GM10248 (cell line): Measurements from ENCODE around the gene MIOX.

Experiments used
- CTCF ChIA-PET: fragments of 300-600 bp; sonication (Branson Sonifier 250); formaldehyde crosslinking; extraction: SDS; loops from one replicate; lab custom pipeline; 2021; ENCODE audit warnings: antibody characterized with exemption; lab: Yijun Ruan, JAX
- POLR2A ChIA-PET: fragments of 350-650 bp; sonication (Branson Sonifier 250); formaldehyde crosslinking; extraction: SDS; loops from one replicate; lab custom pipeline; 2020; ENCODE audit warnings: antibody characterized with exemption; lab: Yijun Ruan, JAX
- DNase-seq: peaks from one replicate; pipeline ENCODE4 v3.0.0; 2012; ENCODE audit errors: extremely low spot score
- TF ChIP-seq, protein P1 (sequence below): IDR thresholded peaks from 2 replicates; pipeline ENCODE4 v1.5.1; 2012; ENCODE audit warnings: mild to moderate bottlenecking, low read depth; ENCODE audit errors: extremely low read depth, missing control alignments, control extremely low read depth

MIOX gene

DNA sequence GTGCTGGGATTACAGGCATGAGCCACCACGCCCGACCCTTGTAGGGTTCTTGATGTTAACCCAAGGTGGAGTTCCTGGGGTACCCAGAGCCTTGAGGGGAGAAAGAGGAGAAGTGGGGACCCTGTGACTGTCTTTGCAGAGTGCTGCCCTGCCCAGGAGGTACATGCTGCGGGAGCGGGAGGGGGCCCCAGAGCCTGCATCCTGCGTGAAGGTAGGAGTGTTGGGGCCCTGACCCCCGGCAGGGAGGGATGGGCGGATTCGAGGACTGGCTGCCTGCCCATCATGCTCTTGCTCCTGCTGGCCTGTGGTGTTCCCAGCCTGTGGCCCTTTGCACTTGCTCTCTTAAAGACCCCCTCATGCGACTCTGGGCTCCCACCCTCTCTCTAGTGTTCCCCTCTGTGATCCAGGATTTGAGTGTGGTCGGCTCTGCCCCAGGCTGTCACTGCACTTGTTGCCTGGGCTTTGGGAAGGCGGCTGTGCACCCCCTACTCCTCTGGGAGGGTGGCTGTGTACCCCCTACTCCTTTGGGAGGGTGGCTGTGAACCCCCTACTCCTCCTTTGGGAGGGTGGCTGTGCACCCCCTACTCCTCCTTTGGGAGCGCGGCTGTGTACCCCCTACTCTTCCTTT lies 34.3 kb downstream of the MIOX start:
- TF ChIP-seq, protein P1, sequence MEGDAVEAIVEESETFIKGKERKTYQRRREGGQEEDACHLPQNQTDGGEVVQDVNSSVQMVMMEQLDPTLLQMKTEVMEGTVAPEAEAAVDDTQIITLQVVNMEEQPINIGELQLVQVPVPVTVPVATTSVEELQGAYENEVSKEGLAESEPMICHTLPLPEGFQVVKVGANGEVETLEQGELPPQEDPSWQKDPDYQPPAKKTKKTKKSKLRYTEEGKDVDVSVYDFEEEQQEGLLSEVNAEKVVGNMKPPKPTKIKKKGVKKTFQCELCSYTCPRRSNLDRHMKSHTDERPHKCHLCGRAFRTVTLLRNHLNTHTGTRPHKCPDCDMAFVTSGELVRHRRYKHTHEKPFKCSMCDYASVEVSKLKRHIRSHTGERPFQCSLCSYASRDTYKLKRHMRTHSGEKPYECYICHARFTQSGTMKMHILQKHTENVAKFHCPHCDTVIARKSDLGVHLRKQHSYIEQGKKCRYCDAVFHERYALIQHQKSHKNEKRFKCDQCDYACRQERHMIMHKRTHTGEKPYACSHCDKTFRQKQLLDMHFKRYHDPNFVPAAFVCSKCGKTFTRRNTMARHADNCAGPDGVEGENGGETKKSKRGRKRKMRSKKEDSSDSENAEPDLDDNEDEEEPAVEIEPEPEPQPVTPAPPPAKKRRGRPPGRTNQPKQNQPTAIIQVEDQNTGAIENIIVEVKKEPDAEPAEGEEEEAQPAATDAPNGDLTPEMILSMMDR: no peak
- CTCF ChIA-PET: no interaction called here
- DNase-seq: no peak
- POLR2A ChIA-PET: interaction anchor here (1.0 kb wide), 1 partner anchor 14 kb away, joined by 3 read pairs; no protein-coding TSS in a partner anchor

DNA sequence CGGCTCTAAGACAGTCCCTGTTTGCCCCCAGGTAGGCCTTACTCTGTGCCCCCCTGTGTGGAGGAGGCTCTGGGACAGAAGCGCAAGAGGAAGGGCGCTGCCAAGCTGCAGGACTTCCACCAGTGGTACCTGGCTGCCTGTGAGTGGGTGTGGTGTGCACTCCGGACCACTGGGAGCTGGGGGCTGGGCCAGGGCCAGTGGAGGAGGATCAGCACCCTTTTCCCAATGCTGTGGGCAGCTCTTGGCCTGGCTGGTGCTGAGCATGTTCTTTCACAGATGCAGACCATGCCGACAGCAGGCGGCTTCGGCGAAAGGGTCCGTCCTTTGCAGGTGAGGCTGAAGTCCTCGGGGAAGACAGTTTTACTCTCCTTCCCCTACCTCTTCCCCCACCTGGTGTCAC lies 35.1 kb downstream of the MIOX start:
- DNase-seq: no peak
- TF ChIP-seq, protein P1: no peak
- POLR2A ChIA-PET: interaction anchor here (1.0 kb wide), 1 partner anchor 13 kb away, joined by 3 read pairs; no protein-coding TSS in a partner anchor
- CTCF ChIA-PET: interaction anchor here (5.1 kb wide), 1 partner anchor 13 kb away, joined by 56 read pairs; the partner anchor contains the start of genes LMF2 and NCAPH2

DNA sequence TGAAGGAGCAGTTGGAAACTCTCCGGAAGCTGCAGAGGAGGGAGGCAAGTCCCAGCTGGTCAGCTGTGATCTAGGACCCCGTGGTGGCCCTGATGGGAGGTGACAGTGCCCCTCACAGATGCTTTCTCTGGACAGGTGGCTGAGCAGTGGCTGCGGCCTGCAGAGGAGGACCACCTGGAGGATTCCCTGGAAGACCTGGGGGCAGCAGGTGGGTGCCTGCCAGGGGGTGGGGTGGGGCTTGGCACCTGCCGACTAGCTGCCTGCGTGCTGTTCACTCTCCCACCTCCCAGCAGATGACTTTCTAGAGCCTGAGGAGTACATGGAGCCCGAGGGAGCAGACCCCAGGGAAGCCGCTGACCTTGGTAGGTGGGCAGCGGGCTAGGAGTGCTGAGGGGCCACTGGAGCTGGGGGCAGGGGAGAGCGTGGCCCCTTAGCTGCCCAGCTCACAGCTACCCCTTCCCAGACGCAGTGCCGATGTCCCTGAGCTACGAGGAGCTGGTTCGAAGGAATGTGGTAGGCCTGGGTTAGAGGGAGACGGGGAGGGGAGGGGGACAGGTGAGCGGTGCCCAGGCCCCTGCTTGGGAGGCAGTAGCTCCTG lies 35.6 kb downstream of the MIOX start:
- CTCF ChIA-PET: interaction anchor here (1.0 to 5.1 kb wide), 3 partner anchors 14 to 99 kb away, joined by 3 to 56 read pairs (median 4); partner anchors contain the start of genes LMF2, NCAPH2 and SYCE3
- TF ChIP-seq, protein P1: no peak

DNA sequence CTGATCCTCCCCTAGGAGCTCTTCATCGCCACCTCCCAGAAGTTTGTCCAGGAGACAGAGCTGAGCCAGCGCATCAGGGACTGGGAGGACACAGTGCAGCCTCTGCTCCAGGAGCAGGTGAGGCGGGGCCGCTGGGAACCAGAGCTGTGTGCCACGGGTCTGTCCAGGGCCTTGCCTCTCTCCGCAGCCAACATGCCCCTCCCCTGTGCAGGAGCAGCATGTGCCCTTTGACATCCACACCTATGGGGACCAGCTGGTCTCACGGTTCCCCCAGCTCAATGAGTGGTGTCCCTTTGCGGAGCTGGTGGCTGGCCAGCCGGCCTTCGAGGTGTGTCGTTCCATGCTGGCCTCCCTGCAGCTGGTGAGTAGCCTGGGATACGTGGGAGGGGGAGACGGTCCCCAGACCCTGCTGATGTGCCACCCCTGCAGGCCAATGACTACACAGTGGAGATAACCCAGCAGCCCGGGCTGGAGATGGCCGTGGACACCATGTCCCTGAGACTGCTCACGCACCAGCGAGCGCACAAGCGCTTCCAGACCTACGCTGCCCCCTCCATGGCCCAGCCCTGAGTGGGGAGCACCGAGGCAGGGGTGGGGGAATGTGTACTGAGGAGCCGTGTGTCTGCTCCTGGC lies 36.3 kb downstream of the MIOX start:
- POLR2A ChIA-PET: interaction anchor here (0.7 to 4.5 kb wide), 3 partner anchors 11 to 15 kb away, joined by 3 to 33 read pairs (median 4); partner anchors contain the start of genes LMF2 and NCAPH2
- DNase-seq: no peak
- CTCF ChIA-PET: interaction anchor here (1.0 to 5.1 kb wide), 3 partner anchors 14 to 98 kb away, joined by 3 to 56 read pairs (median 4); partner anchors contain the start of genes LMF2, NCAPH2 and SYCE3
- TF ChIP-seq, protein P1: no peak

More for the DNA sequence above, 35.6 kb downstream of the MIOX start:
- DNase-seq: no peak
- POLR2A ChIA-PET: interaction anchor here (0.7 to 4.5 kb wide), 4 partner anchors 10 to 14 kb away, joined by 3 to 33 read pairs (median 4); partner anchors contain the start of genes LMF2 and NCAPH2

DNA sequence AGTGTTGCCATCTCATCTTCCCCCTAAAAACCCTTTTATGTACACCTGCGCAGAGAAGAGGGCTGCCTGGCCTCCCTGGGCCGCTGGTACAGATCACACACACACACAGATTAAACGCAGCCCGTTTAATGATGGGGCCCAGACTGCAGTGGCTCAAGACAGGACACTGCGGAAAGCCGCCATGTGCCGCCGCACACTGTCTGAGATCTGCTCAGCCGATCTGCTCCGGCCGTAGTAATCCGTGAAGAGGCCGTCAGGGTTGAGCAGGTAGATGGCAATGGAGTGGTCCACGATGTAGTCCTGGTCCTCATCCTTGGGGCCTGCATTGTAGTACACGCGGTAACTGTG lies 36.8 kb downstream of the MIOX start:
- TF ChIP-seq, protein P1: no peak
- CTCF ChIA-PET: interaction anchor here (1.0 to 5.1 kb wide), 2 partner anchors 15 to 39 kb away, joined by 4 to 56 read pairs; partner anchors contain the start of genes LMF2, NCAPH2 and SYCE3
- POLR2A ChIA-PET: interaction anchor here (4.5 kb wide), 1 partner anchor 16 kb away, joined by 33 read pairs; the partner anchor contains the start of genes LMF2 and NCAPH2
- DNase-seq: no peak
